Stimulated activated naive CD8-positive, alpha-beta T cell treated with anti-CD3 and anti-CD28 coated beads, Interleukin-15, Interleukin-2, amounts not matched to agents 100 ng/mL and 50 ng/mL, for 24 hours (primary cell): ENCODE measurements around the gene WNK4.
"Not testable (repeated sequence)": the region's sequence is repeated elsewhere in the genome, so short reads cannot be mapped to it uniquely, and the experiment has no call there.

Source experiments
- H3K27ac Mint-ChIP-seq: one replicate; pipeline ENCODE4 v1.8.0; 2021; ENCODE audit warnings: mild to moderate bottlenecking, mixed read lengths
- H3K27me3 Mint-ChIP-seq: one replicate; pipeline ENCODE4 v1.8.0; 2021; ENCODE audit warnings: mixed read lengths
- H3K36me3 Mint-ChIP-seq: one replicate; pipeline ENCODE4 v1.8.0; 2021; ENCODE audit warnings: low read depth, mixed read lengths
- H3K4me1 Mint-ChIP-seq: one replicate; pipeline ENCODE4 v1.8.0; 2021; ENCODE audit warnings: low read depth, mixed read lengths
- H3K4me3 Mint-ChIP-seq: one replicate; pipeline ENCODE4 v1.8.0; 2021; ENCODE audit warnings: mild to moderate bottlenecking, mixed read lengths
- H3K9me3 Mint-ChIP-seq: one replicate; pipeline ENCODE4 v1.8.0; 2021; ENCODE audit warnings: mixed read lengths

WNK4 gene

DNA sequence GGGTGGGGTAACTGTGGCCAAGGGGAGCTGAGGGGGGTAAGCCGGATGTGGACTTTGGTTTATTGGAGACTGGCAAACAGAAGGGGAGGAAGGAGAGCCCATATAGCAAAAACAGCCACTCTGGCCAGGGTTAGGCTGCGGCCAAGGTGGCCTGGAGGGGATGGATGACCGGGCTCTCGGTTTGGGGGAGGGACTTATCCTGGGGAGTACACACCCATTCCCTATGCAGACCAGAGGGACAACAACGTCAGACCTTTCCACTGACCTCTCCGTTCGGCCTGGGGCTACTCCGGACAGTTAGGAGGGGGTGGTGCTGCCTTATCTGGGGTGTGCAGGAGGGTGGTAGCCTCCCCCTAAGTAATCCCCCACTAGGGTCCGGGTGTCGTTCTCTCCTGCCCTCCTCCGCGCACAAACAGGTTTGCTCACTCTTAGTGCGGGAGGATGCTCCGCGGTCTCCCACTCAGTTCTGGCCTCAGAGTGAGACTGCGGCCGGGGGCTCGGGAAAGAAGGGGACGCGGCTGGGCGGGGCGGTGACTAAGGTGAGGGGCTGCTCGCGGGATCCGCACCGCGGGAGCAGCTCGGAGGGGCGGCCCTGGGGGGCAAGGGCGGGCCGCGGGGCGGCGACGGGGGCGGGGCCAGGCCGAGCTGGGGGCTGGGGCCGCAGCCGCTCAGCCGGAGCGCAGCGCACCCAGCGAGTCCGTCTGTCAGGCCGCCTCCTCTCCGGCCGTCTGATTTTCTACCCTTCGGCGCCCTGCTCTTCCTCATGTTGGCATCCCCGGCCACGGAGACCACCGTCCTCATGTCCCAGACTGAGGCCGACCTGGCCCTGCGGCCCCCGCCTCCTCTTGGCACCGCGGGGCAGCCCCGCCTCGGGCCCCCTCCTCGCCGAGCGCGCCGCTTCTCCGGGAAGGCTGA lies at the start of gene WNK4:
Gene WNK4, plus strand, starts transcription at position 675 of the 915 bp plus-strand sequence. Its CDS starts 89 bp downstream, at position 764.
- peaks cover 38% of the 10 kb centered on the region for H3K27me3 Mint-ChIP-seq
- H3K4me3 Mint-ChIP-seq = no peak within 1 kb of the TSS

DNA sequence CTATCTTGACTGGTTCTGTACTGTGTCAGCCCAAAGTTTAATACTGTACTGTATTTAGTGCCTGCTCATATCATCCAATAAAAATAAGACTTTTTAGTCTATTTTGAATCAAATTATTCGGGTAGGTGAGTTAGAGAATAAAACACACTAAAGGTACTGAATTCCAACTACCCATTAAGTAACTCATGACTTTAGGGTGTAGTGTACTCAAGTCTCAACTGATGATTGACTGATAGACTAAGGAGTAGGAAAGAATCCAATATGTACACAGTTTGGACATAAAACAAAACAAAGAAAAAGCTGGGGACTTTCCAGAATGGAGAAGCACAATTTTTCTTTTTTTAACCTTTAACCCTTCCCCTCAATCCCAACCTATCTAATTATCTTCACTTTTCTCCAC lies 39.7 kb upstream of the WNK4 start:
- no peak overlapping the region for H3K4me3 Mint-ChIP-seq
- H3K27me3 Mint-ChIP-seq = no peaks in the 10 kb centered on the region
- H3K36me3 Mint-ChIP-seq = no peaks in the 10 kb centered on the region
- H3K9me3 Mint-ChIP-seq = no peaks in the 10 kb centered on the region
- H3K27ac Mint-ChIP-seq = no peak overlapping the region
- H3K4me1 Mint-ChIP-seq = peaks cover 15% of the 10 kb centered on the region

More for the DNA sequence above, at the start of gene WNK4:
- Mint-ChIP-seq H3K9me3 (no peaks in the 10 kb centered on the region), H3K27ac (no peak within 1 kb of the TSS), H3K4me1 (peaks cover 21% of the 10 kb centered on the region), H3K36me3 (peaks cover 34% of the 10 kb centered on the region)

DNA sequence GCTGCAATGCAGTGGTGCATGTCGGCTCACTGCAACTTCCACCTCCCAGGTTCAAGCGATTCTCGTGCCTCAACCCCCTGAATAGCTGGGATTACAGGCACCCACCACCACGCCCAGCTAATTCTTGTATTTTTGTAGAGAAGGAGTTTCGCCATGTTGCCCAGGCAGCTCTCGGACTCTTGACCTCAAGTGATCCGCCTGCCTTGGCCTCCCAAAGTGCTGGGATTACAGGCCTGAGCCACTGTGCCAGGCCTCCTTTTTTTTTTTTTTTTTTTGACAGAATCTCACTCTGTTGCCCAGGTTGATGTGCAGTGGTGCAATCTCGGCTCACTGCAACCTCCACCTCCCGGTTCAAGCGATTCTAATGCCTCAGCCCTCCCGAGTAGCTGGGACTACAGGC lies 37.5 kb upstream of the WNK4 start:
- not testable (repeated sequence) for H3K27ac Mint-ChIP-seq, H3K27me3 Mint-ChIP-seq, H3K9me3 Mint-ChIP-seq, H3K36me3 Mint-ChIP-seq, H3K4me3 Mint-ChIP-seq
- H3K4me1 Mint-ChIP-seq = peaks cover 15% of the 10 kb centered on the region

DNA sequence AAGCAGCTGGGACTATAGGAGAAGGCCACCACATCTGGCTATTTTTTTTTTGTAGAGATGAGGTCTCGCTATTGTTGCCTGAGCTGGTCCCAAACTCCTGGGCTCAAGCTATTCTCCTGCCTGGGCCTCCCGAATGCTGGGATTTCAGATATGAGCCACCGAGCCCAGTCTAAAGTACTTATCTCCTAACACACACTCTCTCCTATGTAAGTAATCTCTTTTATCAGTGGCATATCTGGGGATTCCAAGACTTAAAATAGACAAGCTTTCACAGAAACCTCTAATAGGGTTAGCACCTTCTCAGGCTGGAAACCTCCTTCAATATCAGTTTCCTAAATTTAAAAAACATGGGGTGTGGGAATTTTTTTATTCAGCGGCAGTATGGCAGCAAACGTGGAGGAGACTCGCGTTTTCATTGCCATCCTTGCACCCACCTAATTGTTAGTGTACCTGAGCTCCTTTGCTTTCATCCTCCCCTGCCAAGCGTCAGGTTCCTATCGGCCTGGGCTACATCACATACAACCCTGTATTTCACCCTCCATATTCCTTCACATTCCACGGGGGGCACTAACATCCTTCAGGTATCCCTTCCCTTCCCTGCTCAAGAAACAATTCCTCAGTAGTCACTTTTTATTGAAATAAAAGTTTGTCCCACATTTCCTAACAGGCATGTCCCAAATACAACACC lies 36.7 kb upstream of the WNK4 start:
- no peaks in the 10 kb centered on the region for H3K36me3 Mint-ChIP-seq
- peak overlapping the region; percentile 89 for H3K4me3 Mint-ChIP-seq
- peaks cover 15% of the 10 kb centered on the region for H3K4me1 Mint-ChIP-seq
- H3K27me3 Mint-ChIP-seq = peaks cover 9% of the 10 kb centered on the region
- H3K9me3 Mint-ChIP-seq = no peaks in the 10 kb centered on the region
- peak overlapping the region; percentile 92 for H3K27ac Mint-ChIP-seq

DNA sequence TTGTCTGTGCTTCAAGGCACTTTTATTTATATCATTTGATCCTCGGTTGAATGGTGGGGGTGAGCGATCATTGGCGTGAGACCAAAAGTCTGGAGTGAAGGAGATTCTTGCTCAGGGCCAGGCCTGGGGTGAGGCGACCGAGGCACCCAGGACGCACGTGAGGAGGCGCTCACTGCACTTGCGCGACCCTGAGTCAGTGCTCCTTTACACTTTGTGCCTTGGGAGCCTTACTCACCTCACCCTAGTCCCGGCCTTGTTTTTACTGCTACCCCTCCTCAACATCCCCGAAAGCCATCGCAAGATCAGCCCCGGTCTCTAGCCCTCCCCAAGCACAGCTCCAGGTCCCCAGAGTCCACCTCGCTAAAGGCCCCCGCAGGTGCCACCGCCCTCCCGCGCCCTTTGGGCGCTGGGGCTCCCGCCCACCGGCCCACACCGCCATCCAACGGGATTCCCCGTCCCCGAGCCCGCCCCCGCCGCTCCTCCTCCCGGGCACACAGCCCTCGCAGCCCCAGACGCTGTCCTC lies 36.1 kb upstream of the WNK4 start:
- H3K27me3 Mint-ChIP-seq = peaks cover 9% of the 10 kb centered on the region
- H3K27ac Mint-ChIP-seq = peak overlapping the region; percentile 92
- peak overlapping the region; percentile 89 for H3K4me3 Mint-ChIP-seq
- H3K36me3 Mint-ChIP-seq = no peaks in the 10 kb centered on the region
- H3K9me3 Mint-ChIP-seq = no peaks in the 10 kb centered on the region
- H3K4me1 Mint-ChIP-seq = peaks cover 15% of the 10 kb centered on the region

DNA sequence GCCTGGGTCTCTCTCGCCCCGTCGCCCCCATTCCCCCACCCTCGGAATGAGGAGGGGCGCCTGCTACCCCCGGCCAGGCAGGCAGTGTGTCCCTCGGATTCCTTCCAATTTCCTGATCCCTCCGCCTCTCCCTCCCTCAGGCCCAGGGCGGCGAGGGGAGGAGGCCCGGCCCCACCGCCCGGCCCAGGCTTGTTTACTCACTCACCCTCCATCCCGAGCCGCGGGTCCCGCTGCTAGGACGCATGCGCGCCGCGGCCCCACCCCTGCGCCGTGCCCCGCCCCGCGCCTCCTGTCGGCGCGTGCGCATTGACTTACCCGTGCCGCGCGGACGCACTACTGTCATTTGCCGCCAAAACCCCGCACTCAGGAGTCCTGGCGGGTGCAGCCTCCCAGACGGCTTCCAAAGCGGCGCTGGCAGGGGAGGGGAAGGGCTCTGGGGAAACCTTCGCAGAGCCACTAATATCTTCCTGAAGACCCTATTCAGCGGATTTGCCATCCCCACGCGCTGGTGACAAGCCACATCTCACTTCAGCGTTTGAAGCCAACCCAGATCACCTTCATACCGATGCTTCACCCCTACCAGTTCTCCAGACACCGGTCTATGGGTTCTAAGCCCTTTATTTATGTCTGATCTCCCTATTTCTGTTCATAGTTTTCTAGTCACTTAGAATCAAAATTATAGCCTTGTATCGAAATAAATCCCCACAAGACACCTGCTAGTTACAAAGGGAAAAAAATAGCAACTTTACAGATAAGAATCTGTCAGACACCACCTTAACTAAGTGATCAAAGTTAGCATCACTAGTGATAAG lies 35.4 kb upstream of the WNK4 start, which contains the start of gene EZH1:
Gene EZH1, minus strand, starts transcription at position 235 of the 812 bp plus-strand sequence. CDS start 16,099 bp downstream, outside the sequence.
- Mint-ChIP-seq H3K9me3 (no peaks in the 10 kb centered on the region), H3K4me1 (peaks cover 15% of the 10 kb centered on the region), H3K4me3 (peak within 1 kb of the TSS; percentile 89), H3K27ac (peak within 1 kb of the TSS; percentile 92), H3K27me3 (peaks cover 9% of the 10 kb centered on the region), H3K36me3 (no peaks in the 10 kb centered on the region)

DNA sequence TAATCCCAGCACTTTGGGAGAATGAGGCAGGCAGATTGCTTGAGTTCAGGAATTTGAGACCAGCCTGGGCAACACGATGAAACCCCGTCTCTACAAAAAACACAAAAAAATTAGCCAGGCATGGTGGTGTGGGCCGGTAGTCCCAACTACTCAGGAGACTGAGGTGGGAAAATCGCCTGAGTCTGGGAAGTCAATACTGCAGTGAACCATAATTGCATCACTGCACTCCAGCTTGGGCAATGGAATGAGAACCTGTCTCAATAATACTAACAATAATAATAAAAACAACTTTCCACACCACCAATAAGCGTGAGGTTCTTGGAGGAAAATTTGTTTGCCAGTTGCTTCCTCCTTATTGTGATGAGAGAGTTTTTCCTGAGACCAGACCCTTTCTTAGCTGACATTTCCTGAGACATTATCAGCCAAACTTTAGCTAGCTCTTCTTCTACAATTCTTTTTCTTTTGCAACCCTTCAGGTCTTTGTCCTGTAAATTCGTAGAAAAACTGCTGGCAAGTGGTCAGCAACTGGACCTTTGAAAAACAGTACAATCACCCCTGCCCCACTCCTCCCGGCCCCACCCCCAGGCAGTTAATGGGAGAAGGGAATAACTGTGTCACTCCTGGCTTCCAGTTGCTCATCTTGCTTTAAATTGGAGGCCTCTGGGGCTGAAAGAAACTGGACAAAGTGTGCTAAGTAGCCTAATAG lies 32.1 kb upstream of the WNK4 start:
- no peaks in the 10 kb centered on the region for H3K36me3 Mint-ChIP-seq
- no peak overlapping the region for H3K4me3 Mint-ChIP-seq
- H3K27me3 Mint-ChIP-seq = peaks cover 22% of the 10 kb centered on the region
- H3K4me1 Mint-ChIP-seq = peaks cover 15% of the 10 kb centered on the region
- H3K27ac Mint-ChIP-seq = no peak overlapping the region
- no peaks in the 10 kb centered on the region for H3K9me3 Mint-ChIP-seq

DNA sequence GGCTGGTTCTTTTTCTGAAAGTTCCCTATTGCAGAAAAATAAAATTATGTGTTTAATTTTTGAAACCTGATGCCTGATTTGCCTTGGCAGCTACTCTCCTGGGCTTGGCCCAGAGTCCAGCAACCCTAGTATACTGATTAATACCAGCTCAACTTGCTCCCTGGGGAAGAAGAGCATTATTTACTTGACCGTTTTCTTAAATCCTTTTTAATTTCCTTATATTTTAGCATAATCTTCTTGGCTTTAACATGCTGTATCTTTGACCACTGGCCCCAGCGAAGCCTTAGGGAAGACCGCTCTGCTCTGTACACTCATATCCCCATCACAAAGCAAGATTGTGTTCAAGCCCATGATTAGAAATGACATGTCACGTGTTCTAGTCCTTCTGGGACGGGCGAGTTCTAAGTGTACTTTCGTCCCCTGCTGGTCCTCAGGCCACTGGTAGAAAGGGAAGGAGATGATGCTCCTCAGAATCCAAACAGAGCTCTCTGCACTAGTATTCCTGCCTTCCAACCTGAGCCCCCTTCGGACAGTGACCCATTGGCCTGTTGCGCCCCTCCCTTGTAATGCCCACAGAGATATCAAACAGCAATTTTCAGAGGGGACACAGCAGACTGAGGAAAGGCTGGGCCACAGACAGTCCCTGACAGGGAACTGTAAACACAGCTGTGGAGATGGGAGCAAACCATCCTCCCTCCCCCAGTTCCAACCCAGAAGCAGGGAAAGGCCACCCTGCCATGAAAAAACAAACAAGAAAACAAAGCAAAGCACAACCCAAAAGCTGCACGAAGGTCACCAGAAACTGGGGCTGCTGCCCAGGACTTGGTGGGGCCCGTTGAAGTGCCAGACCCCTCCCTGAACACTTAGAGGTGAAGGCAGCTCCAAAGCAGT lies 31.3 kb upstream of the WNK4 start:
- H3K27ac Mint-ChIP-seq = no peak overlapping the region
- no peaks in the 10 kb centered on the region for H3K36me3 Mint-ChIP-seq
- no peak overlapping the region for H3K4me3 Mint-ChIP-seq
- H3K27me3 Mint-ChIP-seq = peaks cover 26% of the 10 kb centered on the region
- H3K9me3 Mint-ChIP-seq = no peaks in the 10 kb centered on the region
- peaks cover 7% of the 10 kb centered on the region for H3K4me1 Mint-ChIP-seq

DNA sequence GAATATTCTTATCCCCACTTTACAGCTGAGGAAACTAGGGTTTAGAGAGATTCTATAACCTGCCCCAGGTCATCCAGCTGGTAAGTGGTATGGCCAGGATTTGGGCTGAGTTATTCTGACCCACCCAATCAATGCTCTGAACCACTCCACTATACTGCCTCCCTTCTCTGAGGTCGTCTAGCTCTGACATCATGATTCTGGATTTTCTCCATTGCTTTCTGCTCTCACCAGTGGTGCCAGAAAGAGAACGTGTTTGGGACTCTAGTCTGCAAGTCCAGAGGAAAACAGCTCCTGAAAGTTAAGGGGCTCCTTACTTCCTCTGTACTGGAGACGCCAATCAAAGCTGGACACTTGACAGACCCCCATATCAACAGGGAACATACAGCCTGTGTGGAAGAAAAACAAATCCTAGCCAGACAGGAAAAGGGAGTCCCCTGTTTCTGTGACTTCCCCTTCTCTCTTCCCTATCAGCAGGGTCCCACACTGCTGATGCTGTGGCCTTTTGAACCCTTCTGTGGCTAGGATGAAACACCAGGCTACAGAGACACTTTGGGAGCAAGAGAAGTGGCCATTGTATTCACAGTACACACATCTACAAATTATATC lies 29.6 kb upstream of the WNK4 start:
- no peak overlapping the region for H3K4me3 Mint-ChIP-seq
- no peaks in the 10 kb centered on the region for H3K36me3 Mint-ChIP-seq
- H3K27me3 Mint-ChIP-seq = peaks cover 38% of the 10 kb centered on the region
- H3K9me3 Mint-ChIP-seq = no peaks in the 10 kb centered on the region
- H3K4me1 Mint-ChIP-seq = no peaks in the 10 kb centered on the region
- H3K27ac Mint-ChIP-seq = no peak overlapping the region

DNA sequence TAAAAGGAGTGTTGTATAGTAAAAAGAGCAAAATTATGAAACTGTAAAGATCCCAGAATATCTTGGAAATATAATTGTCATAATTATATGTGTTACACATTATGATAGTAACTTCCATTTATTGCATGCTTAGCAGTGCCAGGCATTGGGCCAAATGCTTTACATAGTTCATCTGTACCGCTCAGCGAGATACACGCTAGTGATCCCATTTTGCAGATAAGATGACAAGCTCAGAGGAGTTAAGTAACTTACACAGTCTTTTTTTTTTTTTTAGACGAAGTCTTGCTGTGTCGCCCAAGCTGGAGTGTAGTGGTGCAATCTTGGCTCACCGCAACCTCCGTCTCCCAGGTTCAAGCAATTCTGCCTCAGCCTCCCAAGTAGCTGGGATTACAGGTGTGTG lies 28.8 kb upstream of the WNK4 start:
- H3K36me3 Mint-ChIP-seq = no peaks in the 10 kb centered on the region
- H3K4me1 Mint-ChIP-seq = no peaks in the 10 kb centered on the region
- no peak overlapping the region for H3K27ac Mint-ChIP-seq

DNA sequence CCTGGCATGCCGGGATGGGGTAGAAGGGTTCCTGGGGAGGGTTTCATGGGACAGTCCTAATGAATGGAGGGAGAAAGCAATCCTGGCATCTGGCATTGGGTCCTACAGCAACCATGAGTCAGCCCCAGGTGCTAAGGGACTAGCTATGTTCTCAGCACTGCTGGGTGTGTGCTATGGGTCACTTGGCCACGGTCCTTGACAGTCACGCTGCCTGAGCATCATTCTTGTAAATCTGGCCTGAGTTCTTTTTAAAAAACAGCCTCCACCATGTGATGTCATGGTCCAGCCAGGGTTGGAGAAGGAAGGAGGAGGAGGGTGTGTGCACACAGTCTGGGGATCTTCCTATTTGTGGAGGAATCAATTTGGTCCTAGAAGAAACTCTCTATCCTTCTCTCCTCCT lies 25.6 kb upstream of the WNK4 start:
- no peaks in the 10 kb centered on the region for H3K9me3 Mint-ChIP-seq
- H3K4me1 Mint-ChIP-seq = peaks cover 2% of the 10 kb centered on the region
- no peaks in the 10 kb centered on the region for H3K36me3 Mint-ChIP-seq
- no peak overlapping the region for H3K4me3 Mint-ChIP-seq
- no peak overlapping the region for H3K27ac Mint-ChIP-seq
- peaks cover 51% of the 10 kb centered on the region for H3K27me3 Mint-ChIP-seq

More for the DNA sequence above, 28.8 kb upstream of the WNK4 start:
- H3K9me3 Mint-ChIP-seq = no peaks in the 10 kb centered on the region
- H3K27me3 Mint-ChIP-seq = peaks cover 39% of the 10 kb centered on the region
- no peak overlapping the region for H3K4me3 Mint-ChIP-seq

DNA sequence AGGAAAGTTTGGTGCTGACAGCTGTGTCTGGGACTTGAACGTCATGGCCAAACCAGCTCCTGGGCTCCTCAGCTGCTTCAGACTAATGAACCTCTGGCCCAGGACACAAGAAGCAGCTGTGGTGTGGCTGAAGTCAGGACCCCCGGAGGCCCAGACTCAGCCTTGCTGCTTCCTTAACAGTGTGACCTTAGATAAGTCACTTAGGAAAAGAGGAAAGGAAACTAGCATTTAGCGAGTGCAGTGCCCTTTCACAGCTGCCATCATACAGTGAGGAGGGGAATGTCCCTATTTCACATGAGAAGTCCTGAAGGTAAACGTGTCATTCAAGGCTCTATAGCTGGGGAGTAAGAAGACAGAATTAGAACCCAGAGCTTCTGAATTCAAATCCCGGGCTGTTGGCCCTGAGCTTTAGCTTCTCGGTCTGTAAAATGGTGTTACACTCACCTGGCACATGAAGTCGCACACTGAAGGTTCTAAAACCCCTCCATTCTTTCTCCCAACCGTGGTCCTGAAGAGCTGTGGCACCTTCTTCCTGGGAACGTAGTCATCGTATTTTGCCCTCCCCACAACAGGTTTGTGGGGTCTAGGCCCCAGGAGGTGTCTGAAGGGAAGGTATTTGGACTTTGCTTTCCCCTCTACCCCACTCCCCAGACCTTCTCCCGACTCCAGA lies 20.3 kb upstream of the WNK4 start:
- no peaks in the 10 kb centered on the region for H3K36me3 Mint-ChIP-seq
- H3K9me3 Mint-ChIP-seq = no peaks in the 10 kb centered on the region
- H3K27me3 Mint-ChIP-seq = peaks cover 63% of the 10 kb centered on the region

More for the DNA sequence above, 20.3 kb upstream of the WNK4 start:
- H3K4me3 Mint-ChIP-seq = peak overlapping the region; percentile 51
- H3K4me1 Mint-ChIP-seq = peaks cover 10% of the 10 kb centered on the region
- no peak overlapping the region for H3K27ac Mint-ChIP-seq
